AG09309 (cell line): ENCODE measurements around the gene NKAIN2.

Experiments
- DNase-seq: peaks from one replicate; pipeline ENCODE4 v3.0.0-alpha.2; 2010; ENCODE audit warnings: low read depth
- H3K4me3 ChIP-seq: 2 replicates; pipeline ENCODE4 v1.5.1; 2011; ENCODE audit warnings: mild to moderate bottlenecking, low read depth, low read length, moderate library complexity; ENCODE audit not compliant: control insufficient read depth
- TF ChIP-seq, protein P1 (sequence below): IDR thresholded peaks from 2 replicates; pipeline ENCODE4 v1.5.1; 2011; ENCODE audit warnings: mild to moderate bottlenecking, low read depth, low read length, inconsistent platforms; ENCODE audit not compliant: insufficient read depth, control insufficient read depth; ENCODE audit errors: missing control alignments

NKAIN2 gene

GRCh38 chr6:123854201-123854600 lies 50.5 kb downstream of the NKAIN2 start:
- TF ChIP-seq, protein P1, sequence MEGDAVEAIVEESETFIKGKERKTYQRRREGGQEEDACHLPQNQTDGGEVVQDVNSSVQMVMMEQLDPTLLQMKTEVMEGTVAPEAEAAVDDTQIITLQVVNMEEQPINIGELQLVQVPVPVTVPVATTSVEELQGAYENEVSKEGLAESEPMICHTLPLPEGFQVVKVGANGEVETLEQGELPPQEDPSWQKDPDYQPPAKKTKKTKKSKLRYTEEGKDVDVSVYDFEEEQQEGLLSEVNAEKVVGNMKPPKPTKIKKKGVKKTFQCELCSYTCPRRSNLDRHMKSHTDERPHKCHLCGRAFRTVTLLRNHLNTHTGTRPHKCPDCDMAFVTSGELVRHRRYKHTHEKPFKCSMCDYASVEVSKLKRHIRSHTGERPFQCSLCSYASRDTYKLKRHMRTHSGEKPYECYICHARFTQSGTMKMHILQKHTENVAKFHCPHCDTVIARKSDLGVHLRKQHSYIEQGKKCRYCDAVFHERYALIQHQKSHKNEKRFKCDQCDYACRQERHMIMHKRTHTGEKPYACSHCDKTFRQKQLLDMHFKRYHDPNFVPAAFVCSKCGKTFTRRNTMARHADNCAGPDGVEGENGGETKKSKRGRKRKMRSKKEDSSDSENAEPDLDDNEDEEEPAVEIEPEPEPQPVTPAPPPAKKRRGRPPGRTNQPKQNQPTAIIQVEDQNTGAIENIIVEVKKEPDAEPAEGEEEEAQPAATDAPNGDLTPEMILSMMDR, result no peak
- DNase-seq, result no peak
- H3K4me3 ChIP-seq, result no peak overlapping the region

DNA sequence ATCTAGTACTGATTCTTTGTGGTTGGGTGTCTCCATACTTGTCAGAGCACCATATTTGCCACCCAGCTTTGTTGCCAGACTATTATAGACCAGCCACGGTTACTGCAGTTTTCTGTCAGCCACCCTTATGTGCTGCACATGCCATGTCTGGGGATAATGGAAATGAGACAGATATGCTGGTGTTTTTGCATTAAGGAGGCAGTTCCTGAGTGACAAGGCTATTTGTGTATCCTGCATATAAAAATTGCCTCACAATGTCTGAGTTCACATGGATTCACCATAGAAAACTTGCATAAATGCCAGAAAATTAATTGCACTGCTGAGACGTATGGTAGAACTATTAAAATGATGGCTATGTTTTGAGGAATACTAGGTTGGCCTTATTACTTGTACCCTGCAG lies 51.8 kb downstream of the NKAIN2 start:
- DNase-seq, result no peak
- TF ChIP-seq, protein P1, result no peak
- H3K4me3 ChIP-seq, result no peak overlapping the region

DNA sequence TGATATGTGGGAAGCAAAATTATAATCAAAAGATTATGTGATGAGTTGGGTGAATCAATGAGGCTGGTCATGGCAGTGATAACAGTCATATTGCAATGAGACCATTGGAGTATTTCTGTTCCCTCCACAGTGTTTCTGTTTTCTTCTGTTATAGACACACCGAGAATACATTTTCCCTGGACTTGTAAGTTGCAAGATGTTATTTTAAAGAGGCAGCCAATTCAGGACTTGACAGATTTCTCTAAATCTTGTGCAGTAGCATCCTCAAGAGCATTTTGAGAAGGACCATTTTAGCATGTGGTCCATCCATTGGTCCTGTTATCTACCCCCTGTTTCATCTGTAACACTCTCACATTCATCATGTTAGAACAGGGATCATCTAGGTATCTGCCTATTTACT lies 55.6 kb downstream of the NKAIN2 start:
- TF ChIP-seq, protein P1, result no peak

GRCh38 chr6:123869334-123869733 lies 65.7 kb downstream of the NKAIN2 start:
- DNase-seq, result no peak
- no peak overlapping the region for H3K4me3 ChIP-seq
- TF ChIP-seq, protein P1, result no peak

More for the DNA sequence above, 55.6 kb downstream of the NKAIN2 start:
- DNase-seq, result no peak
- H3K4me3 ChIP-seq, result no peak overlapping the region

GRCh38 chr6:123873974-123874373 lies 70.3 kb downstream of the NKAIN2 start:
- TF ChIP-seq, protein P1, result no peak
- no peak for DNase-seq
- H3K4me3 ChIP-seq, result no peak overlapping the region

DNA sequence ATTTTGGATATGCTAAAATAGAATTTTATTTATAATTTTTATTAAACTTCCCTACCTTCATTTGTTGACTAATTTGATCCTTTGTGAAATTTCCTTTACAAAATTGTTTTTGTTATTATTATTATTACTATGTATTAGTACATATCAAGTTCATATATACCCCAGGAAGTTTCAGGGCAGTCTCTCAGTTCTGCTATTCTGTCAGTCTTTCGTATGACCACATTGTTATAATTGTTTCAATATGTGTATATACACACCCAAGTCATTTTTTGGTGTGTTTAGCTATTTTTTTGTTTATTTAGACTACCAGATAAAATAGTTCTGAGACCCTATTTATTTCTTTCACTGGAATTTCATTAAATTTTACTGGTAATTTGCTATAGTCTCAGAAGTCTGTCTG lies 72.1 kb downstream of the NKAIN2 start:
- H3K4me3 ChIP-seq, result no peak overlapping the region
- no peak for DNase-seq
- TF ChIP-seq, protein P1, result no peak

GRCh38 chr6:123879749-123880148 lies 76.1 kb downstream of the NKAIN2 start:
- no peak for DNase-seq
- TF ChIP-seq, protein P1, result no peak
- no peak overlapping the region for H3K4me3 ChIP-seq
